CD4-positive, alpha-beta T cell (primary cell): ENCODE results near the gene CREB3L2. TPM values are rescaled to one million over a fixed set of nuclear protein-coding genes. Genes with fewer than 3 reads are reported as not detected.

ENCODE experiments used
- ATAC-seq: fragments of 200-7000 bp; cut with Tn5 transposase; one replicate; pipeline ENCODE4 v1.10.0; 2022; ENCODE audit warnings: mild to moderate bottlenecking; ENCODE audit not compliant: poor library complexity
- CTCF ChIA-PET: fragments of 350-600 bp; sonication (Branson Sonifier 250); formaldehyde crosslinking; loops from one replicate; lab custom pipeline; 2021; ENCODE audit warnings: antibody characterized with exemption, inconsistent platforms; lab: Charles Lee
- POLR2A ChIA-PET: fragments of 350-600 bp; sonication (Branson Sonifier 250); formaldehyde crosslinking; loops from one replicate; lab custom pipeline; 2021; ENCODE audit warnings: antibody characterized with exemption, inconsistent platforms; lab: Charles Lee
- DNase-seq, 14 experiments: peaks; one replicate each; pipeline ENCODE4 v3.0.0-alpha.2; 2013 to 2020; ENCODE audit warnings: mixed read lengths in 2 of 14
- H3K27ac ChIP-seq, 2 donors: one replicate each; pipeline versions ENCODE4 v1.5.1 to v1.7.0; 2013; ENCODE audit warnings: low read length in 2 of 2, low read depth in 1 of 2, mild to moderate bottlenecking in 1 of 2
- H3K27me3 ChIP-seq, 2 experiments: 1 replicate in 1 of 2; 2 replicates in 1 of 2; pipeline versions ENCODE4 v1.6.1 to v1.7.0; 2013; ENCODE audit warnings: low read length in 2 of 2, control low read depth in 1 of 2, mild to moderate bottlenecking in 1 of 2, moderate library complexity in 1 of 2; ENCODE audit not compliant: insufficient read depth in 2 of 2, control insufficient read depth in 1 of 2
- H3K36me3 ChIP-seq: one replicate; pipeline ENCODE4 v1.6.1; 2013; ENCODE audit warnings: low read length, control low read depth; ENCODE audit not compliant: insufficient read depth
- H3K4me1 ChIP-seq: one replicate; pipeline ENCODE4 v1.6.1; 2013; ENCODE audit warnings: low read length, control low read depth; ENCODE audit not compliant: insufficient read depth
- H3K4me3 ChIP-seq: one replicate; pipeline ENCODE4 v1.5.1; 2013; ENCODE audit warnings: mild to moderate bottlenecking, low read length, moderate library complexity
- H3K9me3 ChIP-seq, 2 experiments: 1 replicate in 1 of 2; 2 replicates in 1 of 2; pipeline versions ENCODE4 v1.6.1 to v1.7.0; 2013; ENCODE audit warnings: low read length in 2 of 2, mild to moderate bottlenecking in 2 of 2, control low read depth in 1 of 2, moderate library complexity in 1 of 2; ENCODE audit not compliant: control insufficient read depth in 1 of 2, insufficient read depth in 1 of 2
- H3K27ac Mint-ChIP-seq: one replicate; pipeline ENCODE4 v1.8.0; 2020; ENCODE audit warnings: mixed read lengths
- H3K27me3 Mint-ChIP-seq: one replicate; pipeline ENCODE4 v1.8.0; 2021; ENCODE audit warnings: mixed read lengths
- H3K36me3 Mint-ChIP-seq: one replicate; pipeline ENCODE4 v1.8.0; 2021; ENCODE audit warnings: low read depth, mixed read lengths
- H3K4me1 Mint-ChIP-seq: one replicate; pipeline ENCODE4 v1.8.0; 2021; ENCODE audit warnings: low read depth, mixed read lengths
- H3K4me3 Mint-ChIP-seq: one replicate; pipeline ENCODE4 v1.8.0; 2020; ENCODE audit warnings: mild to moderate bottlenecking, mixed read lengths
- H3K9me3 Mint-ChIP-seq: one replicate; pipeline ENCODE4 v1.8.0; 2020; ENCODE audit warnings: mixed read lengths
- CTCF ChIP-seq: fragments of 200-600 bp; IDR thresholded peaks from one replicate; pipeline ENCODE4 v1.8.0; 2022; ENCODE audit warnings: antibody characterized with exemption, mild to moderate bottlenecking
- intact Hi-C, 2 experiments: fragments of 100-400 bp; cut with DNase I in 1 of 2; cut with micrococcal nuclease in 1 of 2; formaldehyde crosslinking; loops; one replicate each; pipeline versions ENCODE4 v1.15.1 to v1.9.0; 2023 to 2025; cut with DNase I, micrococcal nuclease
- total RNA-seq, 174 experiments: library from RNA in 2 of 174; stranded (reverse) in 2 of 174; gene quantifications; one replicate each; pipeline ENCODE4 v1.2.3 and lab custom pipeline; 2021 to 2026

The CREB3L2 gene
- total RNA-seq, 2 experiments from 2014 or later = 11.7 to 12.9 TPM

- Mint-ChIP-seq H3K9me3 (no peaks in the 10 kb centered on the region), H3K4me1 (peaks cover 9% of the 10 kb centered on the region), H3K4me3 (no peak overlapping the region), H3K27ac (no peak overlapping the region), H3K36me3 (peaks cover 61% of the 10 kb centered on the region), H3K27me3 (no peaks in the 10 kb centered on the region)
- H3K27me3 ChIP-seq = no peaks in the 10 kb centered on the region
- intact Hi-C loops = loop anchor here in 1 of 2 experiments (5.0 to 10.0 kb wide), 4 partner anchors 250 to 962 kb away; no protein-coding TSS in a partner anchor
- H3K27ac ChIP-seq = no peak overlapping the region
- DNase-seq = no peak
- peaks cover 68% of the 10 kb centered on the region for H3K36me3 ChIP-seq
- ATAC-seq = no peak
- no peaks in the 10 kb centered on the region for H3K9me3 ChIP-seq
- H3K4me1 ChIP-seq = peaks cover 7% of the 10 kb centered on the region
- CTCF ChIA-PET = interaction anchor here (1.0 to 4.2 kb wide), 3 partner anchors 51 to 104 kb away, joined by 3 to 65 read pairs (median 43); partner anchors contain the start of gene CREB3L2
- H3K4me3 ChIP-seq = no peak overlapping the region
- TF ChIP-seq CTCF = no peak
- POLR2A ChIA-PET = interaction anchor here (2.0 kb wide), 1 partner anchor 97 kb away, joined by 6 read pairs; the partner anchor contains the start of gene CREB3L2
Observed at GRCh38 chr7:137904833-137905232, 97.1 kb downstream of the CREB3L2 start.

- Mint-ChIP-seq H3K9me3 (no peaks in the 10 kb centered on the region), H3K4me3 (no peak overlapping the region), H3K4me1 (peaks cover 17% of the 10 kb centered on the region), H3K27ac (no peak overlapping the region), H3K36me3 (peaks cover 60% of the 10 kb centered on the region), H3K27me3 (no peaks in the 10 kb centered on the region)
- ChIA-PET CTCF (interaction anchor here (0.7 to 4.2 kb wide), 13 partner anchors 9 to 986 kb away, joined by 3 to 65 read pairs (median 3); partner anchors contain the start of gene CREB3L2), POLR2A (interaction anchor here (0.7 to 2.0 kb wide), 4 partner anchors 96 to 104 kb away, joined by 3 to 6 read pairs (median 3); partner anchors contain the start of gene CREB3L2)
- no peak overlapping the region for H3K27ac ChIP-seq
- intact Hi-C loops = loop anchor here (1.0 to 10.0 kb wide), 9 partner anchors 105 to 964 kb away; no protein-coding TSS in a partner anchor
- peaks cover 66% of the 10 kb centered on the region for H3K36me3 ChIP-seq
- H3K27me3 ChIP-seq = no peaks in the 10 kb centered on the region
- peaks cover 14% of the 10 kb centered on the region for H3K4me1 ChIP-seq
- no peak overlapping the region for H3K4me3 ChIP-seq
- peak; percentile 90 for TF ChIP-seq CTCF
- H3K9me3 ChIP-seq = no peaks in the 10 kb centered on the region
- peak; percentile 64 for ATAC-seq
- DNase-seq = peak; percentile 22 to 85 (median 47)
Observed at GRCh38 chr7:137903382-137904169, 98.3 kb downstream of the CREB3L2 start.

- Mint-ChIP-seq H3K4me1 (peaks cover 17% of the 10 kb centered on the region), H3K4me3 (no peak overlapping the region), H3K9me3 (no peaks in the 10 kb centered on the region), H3K36me3 (peaks cover 57% of the 10 kb centered on the region), H3K27ac (no peak overlapping the region), H3K27me3 (no peaks in the 10 kb centered on the region)
- Histone ChIP-seq H3K36me3 (peaks cover 58% of the 10 kb centered on the region), H3K4me1 (peaks cover 14% of the 10 kb centered on the region), H3K4me3 (no peak overlapping the region), H3K27me3 (no peaks in the 10 kb centered on the region), H3K27ac (no peak overlapping the region), H3K9me3 (no peaks in the 10 kb centered on the region)
- ATAC-seq = no peak
- no peak for DNase-seq
- ChIA-PET POLR2A (no interaction called here), CTCF (interaction anchor here (1.3 kb wide), 1 partner anchor 102 kb away, joined by 5 read pairs; the partner anchor contains the start of gene CREB3L2)
- TF ChIP-seq CTCF = no peak
- intact Hi-C loops = loop anchor here in 1 of 2 experiments (5.0 to 10.0 kb wide), 4 partner anchors 255 to 967 kb away; no protein-coding TSS in a partner anchor
Observed at GRCh38 chr7:137900137-137900536, 101.7 kb downstream of the CREB3L2 start.
